Measurements from ENCODE around the gene PRORP. TPM values are rescaled to one million over a fixed set of nuclear protein-coding genes. Genes with fewer than 3 reads are reported as not detected.
"Not testable (repeated sequence)": the region's sequence is repeated elsewhere in the genome, so short reads cannot be mapped to it uniquely, and the experiment has no call there.

The PRORP gene
- total RNA-seq, 1 experiment from 2014 or later, result 30.5 TPM

- no TSS peak for BruUV-seq (replicated peaks)
- CTCF ChIA-PET, result no interaction called here
- Mint-ChIP-seq H3K27ac (ENCODE audit: low read depth, unreplicated experiment) (no peak overlapping the region), H3K4me3 (ENCODE audit: unreplicated experiment) (no peak overlapping the region), H3K27me3 (ENCODE audit: insufficient read depth, unreplicated experiment) (no peaks in the 10 kb centered on the region), H3K9me3 (ENCODE audit: unreplicated experiment) (no peaks in the 10 kb centered on the region), H3K36me3 (ENCODE audit: insufficient read depth, unreplicated experiment) (peaks cover 42% of the 10 kb centered on the region), H3K4me1 (ENCODE audit: insufficient read depth, unreplicated experiment) (no peaks in the 10 kb centered on the region)
- POLR2A ChIA-PET, result interaction anchor here (0.6 kb wide), 1 partner anchor 78 kb away, joined by 3 read pairs; no protein-coding TSS in a partner anchor
- no peak for TF ChIP-seq CTCF (IDR thresholded peaks at IDR 0.05; ENCODE audit: unreplicated experiment)
- intact Hi-C loops (cut with micrococcal nuclease), result no loop called here
- DNase-seq (ENCODE audit: unreplicated experiment), result no peak
These were observed 42.6 kb upstream of the PRORP start for GRCh38 chr14:35079742-35080141.

DNA sequence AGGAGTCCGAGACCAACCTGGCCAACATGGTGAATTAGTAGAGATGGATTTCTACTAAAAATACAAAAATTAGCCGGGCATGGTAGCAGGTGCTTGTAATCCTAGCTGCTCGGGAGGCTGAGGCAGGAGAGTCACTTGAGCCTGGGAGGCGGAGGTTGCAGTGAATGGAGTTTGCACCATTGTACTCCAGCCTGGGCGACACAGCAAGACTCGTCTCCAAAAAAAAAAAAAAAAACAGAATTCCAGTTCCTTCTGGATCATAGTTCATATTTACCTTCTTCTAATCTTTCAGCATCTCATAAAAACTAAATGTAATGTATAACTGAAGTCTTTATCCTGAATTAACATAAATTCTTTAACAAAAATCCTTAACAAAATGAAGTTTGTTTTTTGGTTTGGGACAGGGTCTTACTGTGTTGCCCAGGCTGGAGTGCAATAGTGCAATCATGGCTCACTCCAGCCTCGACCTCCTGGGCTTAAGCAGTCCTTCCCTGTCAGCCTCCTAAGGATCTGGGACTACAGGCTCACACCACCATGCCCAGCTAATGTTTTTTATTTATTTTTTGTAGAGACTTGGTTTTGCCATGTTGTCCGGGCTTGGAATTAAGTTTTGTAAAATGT is 38.7 kb upstream of the PRORP start:
- no peak overlapping the region for H3K27ac Mint-ChIP-seq (ENCODE audit: low read depth, unreplicated experiment)
- peaks cover 74% of the 10 kb centered on the region for H3K36me3 Mint-ChIP-seq (ENCODE audit: insufficient read depth, unreplicated experiment)
- CTCF ChIA-PET, result no interaction called here
- no peak for TF ChIP-seq CTCF (IDR thresholded peaks at IDR 0.05; ENCODE audit: unreplicated experiment)
- H3K4me1 Mint-ChIP-seq (ENCODE audit: insufficient read depth, unreplicated experiment), result no peaks in the 10 kb centered on the region
- no peak for DNase-seq (ENCODE audit: unreplicated experiment)
- BruUV-seq (replicated peaks), result no TSS peak
- POLR2A ChIA-PET, result no interaction called here
- no peak overlapping the region for H3K4me3 Mint-ChIP-seq (ENCODE audit: unreplicated experiment)
- no peaks in the 10 kb centered on the region for H3K9me3 Mint-ChIP-seq (ENCODE audit: unreplicated experiment)
- no peaks in the 10 kb centered on the region for H3K27me3 Mint-ChIP-seq (ENCODE audit: insufficient read depth, unreplicated experiment)
- intact Hi-C loops (cut with micrococcal nuclease), result no loop called here

- no peak for DNase-seq (ENCODE audit: unreplicated experiment)
- Mint-ChIP-seq H3K27ac (ENCODE audit: low read depth, unreplicated experiment) (no peak overlapping the region), H3K36me3 (ENCODE audit: insufficient read depth, unreplicated experiment) (peaks cover 65% of the 10 kb centered on the region), H3K4me3 (ENCODE audit: unreplicated experiment) (no peak overlapping the region), H3K27me3 (ENCODE audit: insufficient read depth, unreplicated experiment) (no peaks in the 10 kb centered on the region), H3K4me1 (ENCODE audit: insufficient read depth, unreplicated experiment) (no peaks in the 10 kb centered on the region), H3K9me3 (ENCODE audit: unreplicated experiment) (no peaks in the 10 kb centered on the region)
- ChIA-PET CTCF (interaction anchor here (0.7 kb wide), 1 partner anchor 9 kb away, joined by 3 read pairs; no protein-coding TSS in a partner anchor), POLR2A (no interaction called here)
- no TSS peak for BruUV-seq (replicated peaks)
- TF ChIP-seq CTCF (IDR thresholded peaks at IDR 0.05; ENCODE audit: unreplicated experiment), result no peak
- intact Hi-C loops (cut with micrococcal nuclease), result no loop called here
These were observed 36.9 kb upstream of the PRORP start for GRCh38 chr14:35085441-35085840.

DNA sequence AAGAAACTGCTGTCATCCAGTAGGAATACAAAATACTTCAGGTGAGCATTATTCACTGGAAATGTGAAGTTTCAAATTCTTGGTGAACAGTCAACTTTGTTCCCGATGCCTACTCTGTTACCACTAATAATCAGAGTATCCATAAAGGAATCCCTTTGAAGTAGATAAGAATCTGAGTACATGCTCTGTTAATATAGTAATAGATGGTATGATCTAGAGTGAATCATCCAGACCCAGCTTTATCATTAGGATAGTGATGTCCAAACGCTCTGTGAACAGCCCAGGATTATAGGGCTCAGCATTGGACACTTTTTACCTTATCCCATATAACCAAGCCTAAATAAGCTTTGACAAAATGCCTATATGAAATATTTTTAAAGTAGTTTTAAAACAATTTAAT is 33.8 kb upstream of the PRORP start:
- POLR2A ChIA-PET, result no interaction called here
- TF ChIP-seq CTCF (IDR thresholded peaks at IDR 0.05; ENCODE audit: unreplicated experiment), result no peak
- H3K27me3 Mint-ChIP-seq (ENCODE audit: insufficient read depth, unreplicated experiment), result no peaks in the 10 kb centered on the region
- intact Hi-C loops (cut with micrococcal nuclease), result no loop called here
- H3K4me1 Mint-ChIP-seq (ENCODE audit: insufficient read depth, unreplicated experiment), result no peaks in the 10 kb centered on the region
- H3K27ac Mint-ChIP-seq (ENCODE audit: low read depth, unreplicated experiment), result no peak overlapping the region
- H3K4me3 Mint-ChIP-seq (ENCODE audit: unreplicated experiment), result no peak overlapping the region
- no peaks in the 10 kb centered on the region for H3K9me3 Mint-ChIP-seq (ENCODE audit: unreplicated experiment)
- peaks cover 45% of the 10 kb centered on the region for H3K36me3 Mint-ChIP-seq (ENCODE audit: insufficient read depth, unreplicated experiment)
- CTCF ChIA-PET, result interaction anchor here (0.6 kb wide), 1 partner anchor 191 kb away, joined by 3 read pairs; no protein-coding TSS in a partner anchor
- DNase-seq (ENCODE audit: unreplicated experiment), result no peak
- no TSS peak for BruUV-seq (replicated peaks)

- CTCF ChIA-PET, result interaction anchor here (0.6 to 0.7 kb wide), 4 partner anchors 10 to 319 kb away, joined by 3 to 4 read pairs (median 3); no protein-coding TSS in a partner anchor
- POLR2A ChIA-PET, result interaction anchor here (1.1 to 1.4 kb wide), 2 partner anchors 14 to 48 kb away, joined by 3 read pairs; no protein-coding TSS in a partner anchor
- H3K27me3 Mint-ChIP-seq (ENCODE audit: insufficient read depth, unreplicated experiment); BruUV-seq (replicated peaks); intact Hi-C loops (cut with micrococcal nuclease); H3K9me3 Mint-ChIP-seq (ENCODE audit: unreplicated experiment); H3K4me3 Mint-ChIP-seq (ENCODE audit: unreplicated experiment); H3K4me1 Mint-ChIP-seq (ENCODE audit: insufficient read depth, unreplicated experiment); H3K27ac Mint-ChIP-seq (ENCODE audit: low read depth, unreplicated experiment); DNase-seq (ENCODE audit: unreplicated experiment): not testable (repeated sequence)
- peaks cover 38% of the 10 kb centered on the region for H3K36me3 Mint-ChIP-seq (ENCODE audit: insufficient read depth, unreplicated experiment)
These were observed 27.7 kb upstream of the PRORP start for GRCh38 chr14:35094645-35095044.

All from MCF 10A (cell line).